ENCODE measurements around the gene CEPT1. TPM values are rescaled to one million over a fixed set of nuclear protein-coding genes. Genes with fewer than 3 reads are reported as not detected.
A peak's percentile ranks its signal among the peaks of the same experiment; 100 is the strongest.

The CEPT1 gene
- total RNA-seq, 1 experiment from 2014 or later = 39.4 TPM

- H3K27me3 ChIP-seq = no peaks in the 10 kb centered on the region
- no peaks in the 10 kb centered on the region for H3K9me3 ChIP-seq (replicated peaks)
- peaks cover 4% of the 10 kb centered on the region; the same call in 1 of the 2 replicates for H3K4me1 ChIP-seq
- peak overlapping the region; percentile 86 for H3K27ac ChIP-seq
- H3K36me3 ChIP-seq = peaks cover 15% of the 10 kb centered on the region; the same call in 1 of the 2 replicates
- H3K4me3 ChIP-seq = peak overlapping the region; percentile 89
- DNase-seq = peak; percentile 72 to 76
Measured at GRCh38 chr1:111139324-111139955, 583 bp upstream of the CEPT1 start.

DNA sequence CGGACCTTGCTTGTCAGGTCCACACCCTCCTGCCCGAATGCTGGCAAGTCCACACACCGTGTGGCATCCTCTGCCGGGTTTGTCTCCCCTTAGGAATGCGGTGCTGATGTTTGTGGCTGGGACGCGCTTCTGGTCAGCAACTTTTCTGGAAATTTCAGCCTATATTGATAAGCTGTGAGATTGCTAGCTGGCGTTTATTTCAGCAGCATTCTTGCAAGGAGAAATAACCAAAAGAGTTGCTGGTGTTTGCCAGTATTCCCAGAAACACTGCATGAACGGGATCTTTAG, 601 bp downstream of the CEPT1 start:
- DNase-seq = peak; percentile 64
- Histone ChIP-seq H3K27me3 (no peaks in the 10 kb centered on the region), H3K9me3 (replicated peaks) (no peaks in the 10 kb centered on the region), H3K36me3 (peaks cover 13% of the 10 kb centered on the region; the same call in 1 of the 2 replicates), H3K4me1 (peaks cover 4% of the 10 kb centered on the region; the same call in 1 of the 2 replicates), H3K4me3 (peak overlapping the region; percentile 89), H3K27ac (peak overlapping the region; percentile 86)

DNA sequence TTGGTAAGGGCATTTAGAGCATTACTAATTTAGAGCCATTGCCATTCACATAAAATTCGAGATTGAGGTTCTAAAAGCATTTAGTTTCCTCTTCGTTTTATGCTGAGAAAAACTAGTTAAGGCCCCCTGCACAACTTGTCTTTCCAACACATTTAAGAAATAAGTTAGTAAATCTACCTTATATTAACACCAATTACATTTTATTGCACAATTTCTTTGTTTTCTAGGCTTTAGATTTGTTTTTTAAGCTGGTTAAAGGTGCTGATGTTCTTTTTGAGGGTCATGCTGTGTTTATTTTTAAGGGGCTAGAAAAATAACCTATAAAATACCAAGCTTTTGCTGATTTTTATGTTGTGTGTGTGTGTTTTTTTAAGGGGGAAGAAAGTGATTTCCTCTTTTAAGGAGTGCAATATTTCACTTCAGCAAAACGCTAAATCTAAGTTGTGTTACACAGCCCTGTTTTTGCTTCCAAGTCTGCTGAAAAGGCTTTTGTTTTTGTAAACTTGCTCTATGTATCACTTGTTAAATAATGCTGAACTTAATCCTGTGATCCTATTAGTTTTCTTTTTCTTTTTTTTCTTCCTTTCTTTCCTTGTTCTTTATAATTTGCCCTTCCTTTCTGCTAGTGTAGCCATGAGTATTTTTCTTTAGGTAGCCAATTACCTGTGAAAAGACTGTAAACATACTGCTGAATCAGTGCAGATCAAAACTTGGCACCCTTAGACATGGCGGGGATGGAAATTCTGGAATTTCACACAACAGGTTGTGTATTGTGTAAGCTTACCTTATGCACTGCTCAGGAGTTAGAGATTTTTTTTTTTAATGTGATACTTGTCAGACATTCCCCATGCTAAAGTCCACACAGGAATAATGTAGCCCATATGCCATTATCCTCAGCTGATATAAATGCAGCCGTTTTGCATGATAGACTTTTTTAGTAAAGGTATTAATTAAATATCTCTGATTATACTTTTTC, 1.5 kb downstream of the CEPT1 start:
- Histone ChIP-seq H3K36me3 (peaks cover 10% of the 10 kb centered on the region; the same call in 1 of the 2 replicates), H3K27ac (peak overlapping the region; percentile 86), H3K9me3 (replicated peaks) (no peaks in the 10 kb centered on the region), H3K27me3 (no peaks in the 10 kb centered on the region), H3K4me1 (peaks cover 4% of the 10 kb centered on the region; the same call in 1 of the 2 replicates), H3K4me3 (peak overlapping the region; percentile 89)
- DNase-seq = no peak

DNA sequence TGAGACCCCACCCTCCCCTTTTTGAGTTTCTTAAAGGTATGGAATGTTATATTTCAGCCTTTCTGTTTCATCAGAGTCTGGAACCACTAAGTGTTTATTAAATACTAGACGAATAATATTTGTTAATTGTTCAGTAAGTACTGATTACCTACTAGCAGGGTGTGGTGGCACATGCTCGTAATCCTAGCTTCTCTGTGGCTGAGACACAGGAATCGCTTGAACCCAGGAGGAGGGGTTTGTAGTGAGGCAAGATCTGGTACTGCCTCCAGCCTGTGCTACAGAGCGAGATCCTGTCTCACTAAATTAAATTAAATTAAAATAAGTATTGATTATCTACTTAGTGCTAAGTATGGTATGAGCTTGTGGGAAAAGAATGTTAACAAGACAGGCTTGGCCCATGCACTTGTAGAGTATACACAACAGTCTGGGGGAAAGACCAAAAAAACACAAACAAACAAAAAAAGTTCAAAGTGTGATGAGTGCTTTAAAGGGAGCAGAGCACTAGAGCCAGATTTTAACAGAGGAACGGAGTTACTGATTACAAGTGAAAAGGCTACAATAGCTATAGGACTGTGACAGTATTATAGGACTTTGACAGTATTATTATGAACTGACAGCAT, 2.4 kb downstream of the CEPT1 start:
- Histone ChIP-seq H3K36me3 (peaks cover 11% of the 10 kb centered on the region; the same call in 1 of the 2 replicates), H3K9me3 (replicated peaks) (no peaks in the 10 kb centered on the region), H3K4me3 (no peak overlapping the region), H3K27ac (no peak overlapping the region), H3K27me3 (no peaks in the 10 kb centered on the region), H3K4me1 (peaks cover 4% of the 10 kb centered on the region; the same call in 1 of the 2 replicates)
- DNase-seq = no peak

GRCh38 chr1:111145542-111145941, 5.5 kb downstream of the CEPT1 start:
- Histone ChIP-seq H3K4me3 (no peak overlapping the region), H3K4me1 (no peaks in the 10 kb centered on the region), H3K27me3 (no peaks in the 10 kb centered on the region), H3K36me3 (peaks cover 22% of the 10 kb centered on the region), H3K27ac (no peak overlapping the region), H3K9me3 (replicated peaks) (no peaks in the 10 kb centered on the region)
- no peak for DNase-seq

GRCh38 chr1:111145963-111146768, 6.1 kb downstream of the CEPT1 start:
- H3K4me1 ChIP-seq = no peaks in the 10 kb centered on the region
- peaks cover 22% of the 10 kb centered on the region for H3K36me3 ChIP-seq
- no peak for DNase-seq
- H3K27me3 ChIP-seq = no peaks in the 10 kb centered on the region
- H3K4me3 ChIP-seq = no peak overlapping the region
- no peak overlapping the region for H3K27ac ChIP-seq
- H3K9me3 ChIP-seq (replicated peaks) = no peaks in the 10 kb centered on the region

GRCh38 chr1:111147948-111148347, 7.9 kb downstream of the CEPT1 start:
- no peak for DNase-seq
- peaks cover 30% of the 10 kb centered on the region for H3K36me3 ChIP-seq

GRCh38 chr1:111148376-111148881, 8.4 kb downstream of the CEPT1 start:
- Histone ChIP-seq H3K36me3 (peaks cover 32% of the 10 kb centered on the region), H3K4me3 (no peak overlapping the region), H3K27me3 (no peaks in the 10 kb centered on the region), H3K4me1 (no peaks in the 10 kb centered on the region), H3K27ac (no peak overlapping the region), H3K9me3 (replicated peaks) (no peaks in the 10 kb centered on the region)
- DNase-seq = no peak

More at GRCh38 chr1:111147948-111148347, 7.9 kb downstream of the CEPT1 start:
- Histone ChIP-seq H3K9me3 (replicated peaks) (no peaks in the 10 kb centered on the region), H3K27ac (no peak overlapping the region), H3K4me1 (no peaks in the 10 kb centered on the region), H3K4me3 (no peak overlapping the region), H3K27me3 (no peaks in the 10 kb centered on the region)

GRCh38 chr1:111151838-111152237, 11.8 kb downstream of the CEPT1 start:
- no peaks in the 10 kb centered on the region for H3K4me1 ChIP-seq
- DNase-seq = no peak
- no peaks in the 10 kb centered on the region for H3K27me3 ChIP-seq
- no peaks in the 10 kb centered on the region for H3K9me3 ChIP-seq (replicated peaks)
- H3K27ac ChIP-seq = no peak overlapping the region
- no peak overlapping the region for H3K4me3 ChIP-seq
- H3K36me3 ChIP-seq = peaks cover 48% of the 10 kb centered on the region

- H3K9me3 ChIP-seq (replicated peaks) = no peaks in the 10 kb centered on the region
- H3K4me1 ChIP-seq = no peaks in the 10 kb centered on the region
- H3K27ac ChIP-seq = no peak overlapping the region
- H3K4me3 ChIP-seq = no peak overlapping the region
- DNase-seq = no peak
- H3K36me3 ChIP-seq = peaks cover 46% of the 10 kb centered on the region
- H3K27me3 ChIP-seq = no peaks in the 10 kb centered on the region
Measured at GRCh38 chr1:111154021-111154999, 14.3 kb downstream of the CEPT1 start.

GRCh38 chr1:111157431-111157830, 17.4 kb downstream of the CEPT1 start:
- H3K4me3 ChIP-seq = no peak overlapping the region
- H3K36me3 ChIP-seq = peaks cover 45% of the 10 kb centered on the region
- peaks cover 3% of the 10 kb centered on the region; the same call in 1 of the 2 replicates for H3K4me1 ChIP-seq
- H3K27ac ChIP-seq = no peak overlapping the region
- no peaks in the 10 kb centered on the region for H3K27me3 ChIP-seq
- DNase-seq = no peak
- no peaks in the 10 kb centered on the region for H3K9me3 ChIP-seq (replicated peaks)

- no peaks in the 10 kb centered on the region for H3K9me3 ChIP-seq (replicated peaks)
- no peak overlapping the region for H3K4me3 ChIP-seq
- H3K27ac ChIP-seq = no peak overlapping the region
- peaks cover 3% of the 10 kb centered on the region; the same call in 1 of the 2 replicates for H3K4me1 ChIP-seq
- no peaks in the 10 kb centered on the region for H3K27me3 ChIP-seq
- no peak for DNase-seq
- peaks cover 25% of the 10 kb centered on the region for H3K36me3 ChIP-seq
Measured at GRCh38 chr1:111161843-111162487, 21.9 kb downstream of the CEPT1 start.

DNA sequence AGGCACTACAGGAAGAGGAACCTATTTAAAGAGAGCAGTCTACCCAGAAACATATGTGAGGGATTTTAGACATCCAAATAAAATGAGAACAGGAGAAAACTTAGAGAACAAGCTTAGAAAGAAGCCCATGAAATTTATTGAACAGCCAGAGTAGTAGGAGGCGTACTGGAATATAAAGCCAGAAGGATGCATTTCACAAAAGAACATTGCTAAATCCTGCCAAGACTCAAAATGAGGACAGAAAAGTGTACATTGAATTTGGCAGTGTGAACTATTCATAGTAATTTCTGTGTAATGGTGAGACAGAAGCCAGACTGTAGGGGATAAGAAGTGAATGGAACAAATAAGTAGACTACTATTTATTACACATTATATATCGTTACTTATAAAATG, 22.5 kb downstream of the CEPT1 start:
- H3K4me3 ChIP-seq = no peak overlapping the region
- peaks cover 3% of the 10 kb centered on the region; the same call in 1 of the 2 replicates for H3K4me1 ChIP-seq
- H3K27me3 ChIP-seq = no peaks in the 10 kb centered on the region
- no peak for DNase-seq
- H3K9me3 ChIP-seq (replicated peaks) = no peaks in the 10 kb centered on the region
- H3K27ac ChIP-seq = no peak overlapping the region
- H3K36me3 ChIP-seq = peaks cover 30% of the 10 kb centered on the region

All from SJCRH30 (cell line).